Pancreas (tissue), 10 donors: ENCODE data around the gene MON2. TPM values are rescaled to one million over a fixed set of nuclear protein-coding genes. Genes with fewer than 3 reads are reported as not detected.

ENCODE experiments used
- ATAC-seq, 4 donors: fragments of 200-7000 bp; cut with Tn5 transposase; one replicate each; pipeline versions ENCODE4 v1.8.0 to v1.9.1; 2020; ENCODE audit warnings: mild to moderate bottlenecking in 4 of 4, moderate library complexity in 4 of 4
- DNase-seq, 6 donors: peaks; one replicate each; pipeline ENCODE4 v3.0.0-alpha.2; 2020
- FAIRE-seq: peaks from 2 replicates; lab custom pipeline; 2012; peaks lifted over from hg19 to GRCh38; lab: Jason Lieb, UNC
- H3K27ac ChIP-seq, 4 donors: fragments of 200-600 bp; sonication (generic); 1 replicate in 3 of 4; 2 replicates in 1 of 4; pipeline versions ENCODE4 v1.5.0 to v1.8.0; 2020
- H3K27me3 ChIP-seq, 4 donors: fragments of 200-600 bp; one replicate each; pipeline ENCODE4 v1.8.0; 2021
- H3K36me3 ChIP-seq, 3 donors: fragments of 200-600 bp; sonication (generic) in 1 of 3; one replicate each; pipeline versions ENCODE4 v1.5.0 to v1.8.0; 2020 to 2021
- H3K4me1 ChIP-seq, 3 donors: fragments of 200-600 bp; one replicate each; pipeline ENCODE4 v1.8.0; 2021
- H3K4me3 ChIP-seq, 4 donors: fragments of 200-600 bp; sonication (generic) in 2 of 4; one replicate each; pipeline versions ENCODE4 v1.5.0 to v1.8.0; 2020 to 2021
- H3K9me3 ChIP-seq, 4 donors: fragments of 200-600 bp; one replicate each; pipeline ENCODE4 v1.8.0; 2021
- CTCF ChIP-seq, 4 donors: fragments of 200-600 bp; sonication (generic) in 3 of 4; IDR thresholded peaks; one replicate each; pipeline versions ENCODE4 v1.5.0 to v1.8.0; 2021; ENCODE audit warnings: antibody characterized with exemption in 4 of 4
- WGBS, 2 donors: extraction: QIAGEN DNeasy Blood & Tissue Kit; methylation state at CpG; one replicate each; pipeline ENCODE4 v1.1.7; 2013; 5-methylcytosine and 5-hydroxymethylcytosine counted together
- intact Hi-C, 3 donors: fragments of 100-400 bp; cut with DNase I; formaldehyde crosslinking; loops; one replicate each; pipeline versions ENCODE4 v1.11.1 to v1.14.2; 2022
- polyA plus RNA-seq, 2 donors: library from polyadenylated mRNA; stranded (reverse); fragments of 200-250 nt; gene quantifications; one replicate each; pipeline ENCODE4 v1.2.3, GENCODE V29; 2013
- total RNA-seq, 6 donors: library from RNA; stranded (reverse); fragmentation: NEBNext Ultra II Directional in 4 of 6; extraction: Animal tissue kit (Norgen Biotek cat#: 25700) in 4 of 6; gene quantifications; one replicate each; pipeline versions ENCODE4 v1.2.1 to v1.2.4, GENCODE V29; 2021 to 2023
- donor health status: healthy with polysubstance abuse.
- donor health status: DM: no; HTN: no; CAD: no; lungs with moderate emphysema.
- donor health status: DM: no; HTN: no; CAD: no.
- donor health status: control.
- donor health status: control.
- donor health status: Bipolar disorder and iron deficiency.
- donor health status: DM: yes; HTN: yes; CAD: no.
- donor health status: DM: no; HTN: no; CAD: no.
- donor health status: DM: no; HTN: no; CAD: no.
- donor health status: DM: yes; HTN: yes; CAD: no.

The MON2 gene
- total and polyA plus RNA-seq, 8 donors: 14.6 to 46.8 (median 30.7) TPM

DNA sequence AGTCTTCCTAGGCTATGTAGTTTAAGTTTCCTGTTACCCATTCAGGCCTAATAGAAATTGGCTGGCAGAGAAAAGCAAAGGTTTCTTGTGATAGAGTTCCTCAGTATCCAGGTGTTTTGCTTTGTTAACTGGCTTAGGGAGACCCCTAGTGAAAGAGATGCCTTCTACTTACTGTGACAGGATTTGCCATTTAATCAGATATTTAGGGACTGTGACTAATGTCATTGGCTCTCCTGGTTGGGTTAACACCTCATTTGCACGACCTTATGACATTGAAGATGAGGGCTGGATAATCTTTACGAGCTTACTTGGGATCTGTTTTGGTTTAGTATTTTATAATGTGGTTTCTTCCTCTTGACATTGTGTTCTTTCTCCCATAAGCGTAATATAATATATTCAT is 5.8 kb downstream of the MON2 start:
- no peak for ATAC-seq
- intact Hi-C loops: no loop called here
- peaks cover 2 to 26% (median 4%) of the 10 kb centered on the region in 3 donors for H3K4me1 ChIP-seq

DNA sequence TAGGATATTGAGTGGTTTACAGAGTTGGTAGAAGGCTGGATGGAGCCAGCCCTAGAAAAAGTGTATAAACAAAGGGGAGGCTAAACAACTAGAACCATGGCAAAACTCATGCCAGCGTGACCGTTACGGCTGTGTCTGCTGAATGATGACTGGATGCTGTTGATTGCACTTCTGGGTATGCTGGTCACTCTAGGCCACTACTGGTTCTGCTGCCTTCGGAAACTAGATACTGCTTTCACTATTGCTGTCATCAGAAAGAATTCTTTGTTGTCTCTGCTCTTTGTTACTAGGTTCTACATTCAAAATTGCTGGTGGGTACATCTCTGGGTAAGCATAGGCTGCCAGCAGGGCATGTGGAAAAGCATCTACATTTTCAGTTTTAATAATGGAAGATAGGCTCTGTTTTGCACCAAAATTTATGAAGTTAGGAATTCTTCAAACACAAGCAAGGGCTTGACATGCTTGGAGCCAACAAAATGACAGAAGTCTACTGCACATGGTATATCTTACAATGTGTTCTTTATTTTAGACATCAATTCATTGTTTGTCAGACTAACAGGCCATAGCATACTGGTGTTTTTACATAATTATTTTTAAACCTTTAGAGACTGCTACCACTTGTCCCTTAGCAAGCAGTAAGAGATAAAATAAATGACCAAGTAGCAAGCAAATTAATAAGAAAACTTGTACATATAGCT is 15.4 kb downstream of the MON2 start:
- ATAC-seq (no peak), DNase-seq (no peak), FAIRE-seq (no peak)
- H3K4me1 ChIP-seq: peaks cover 0 to 7% (median 4%) of the 10 kb centered on the region in 3 donors
- H3K4me3 ChIP-seq: no peak overlapping the region
- intact Hi-C loops: no loop called here
- H3K27me3 ChIP-seq: no peaks in the 10 kb centered on the region
- peaks cover 0 to 4% (median 0%) of the 10 kb centered on the region in 3 donors for H3K36me3 ChIP-seq
- TF ChIP-seq CTCF (IDR thresholded peaks at IDR 0.05): no peak
- H3K27ac ChIP-seq: no peak overlapping the region
- 71 to 77% methylated on average over 4 of the region's 4 CpGs for WGBS, 2 donors
- no peaks in the 10 kb centered on the region for H3K9me3 ChIP-seq

More for the DNA sequence above, 5.8 kb downstream of the MON2 start:
- no peak overlapping the region for H3K27ac ChIP-seq
- H3K4me3 ChIP-seq: no peak overlapping the region
- no peaks in the 10 kb centered on the region for H3K36me3 ChIP-seq
- FAIRE-seq (no peak), DNase-seq (no peak)
- no peaks in the 10 kb centered on the region for H3K9me3 ChIP-seq
- 68 to 76% methylated on average over 3 of the region's 3 CpGs for WGBS, 2 donors
- TF ChIP-seq CTCF (IDR thresholded peaks at IDR 0.05): no peak
- H3K27me3 ChIP-seq: no peaks in the 10 kb centered on the region

DNA sequence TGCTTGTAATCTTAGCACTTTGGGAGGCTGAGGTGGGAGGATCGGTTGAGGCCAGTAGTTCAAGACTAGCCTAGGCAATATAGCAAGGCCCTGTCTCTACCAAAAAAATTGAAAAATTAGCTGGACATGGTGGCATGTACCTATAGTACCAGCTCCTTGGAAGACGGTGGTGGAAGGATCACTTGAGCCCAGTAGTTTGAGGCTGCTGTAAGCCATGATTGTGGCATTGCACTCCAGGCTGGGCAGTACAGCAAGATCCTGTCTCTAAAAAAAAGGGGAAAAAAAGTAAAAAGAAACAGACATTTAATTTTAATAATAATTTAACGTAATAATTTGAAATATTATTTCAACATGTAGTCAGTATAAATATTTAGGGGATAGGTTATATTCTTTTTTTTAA is 16.1 kb downstream of the MON2 start:
- H3K27ac ChIP-seq: no peak overlapping the region
- 97 to 99% methylated on average over 3 of the region's 3 CpGs for WGBS, 2 donors
- TF ChIP-seq CTCF (IDR thresholded peaks at IDR 0.05): no peak
- FAIRE-seq (no peak), ATAC-seq (no peak), DNase-seq (no peak)
- peaks cover 0 to 7% (median 4%) of the 10 kb centered on the region in 3 donors for H3K4me1 ChIP-seq
- H3K9me3 ChIP-seq: no peaks in the 10 kb centered on the region
- intact Hi-C loops: no loop called here
- H3K4me3 ChIP-seq: no peak overlapping the region
- no peaks in the 10 kb centered on the region for H3K27me3 ChIP-seq
- H3K36me3 ChIP-seq: peaks cover 0 to 4% (median 0%) of the 10 kb centered on the region in 3 donors

DNA sequence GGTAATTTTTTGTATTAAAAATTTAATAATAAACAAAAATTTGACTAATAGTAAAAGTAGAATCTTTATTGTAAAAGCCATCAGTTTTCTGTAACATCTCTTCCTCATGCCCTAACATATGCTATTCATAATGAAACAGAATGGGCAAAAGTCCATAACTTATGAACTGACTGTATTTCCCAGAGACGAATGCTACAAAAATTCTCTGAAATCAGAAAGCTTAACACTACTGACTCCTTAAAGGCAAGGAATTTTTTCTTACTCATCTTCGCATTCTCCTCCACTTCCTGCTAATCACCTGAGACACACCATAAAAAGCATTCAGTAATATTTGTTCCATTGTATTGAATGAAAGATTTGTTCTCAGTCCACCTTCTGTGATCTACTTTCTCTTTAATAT is 17.6 kb downstream of the MON2 start:
- intact Hi-C loops: no loop called here
- peaks cover 0 to 7% (median 4%) of the 10 kb centered on the region in 3 donors for H3K4me1 ChIP-seq
- ATAC-seq: no peak
- H3K27me3 ChIP-seq: no peaks in the 10 kb centered on the region
- TF ChIP-seq CTCF (IDR thresholded peaks at IDR 0.05): no peak
- peaks cover 0 to 4% (median 0%) of the 10 kb centered on the region in 3 donors for H3K36me3 ChIP-seq
- no peak for DNase-seq
- no peak for FAIRE-seq
- 79 to 81% methylated on average over 2 of the region's 2 CpGs for WGBS, 2 donors
- H3K9me3 ChIP-seq: no peaks in the 10 kb centered on the region
- no peak overlapping the region for H3K27ac ChIP-seq
- no peak overlapping the region for H3K4me3 ChIP-seq

DNA sequence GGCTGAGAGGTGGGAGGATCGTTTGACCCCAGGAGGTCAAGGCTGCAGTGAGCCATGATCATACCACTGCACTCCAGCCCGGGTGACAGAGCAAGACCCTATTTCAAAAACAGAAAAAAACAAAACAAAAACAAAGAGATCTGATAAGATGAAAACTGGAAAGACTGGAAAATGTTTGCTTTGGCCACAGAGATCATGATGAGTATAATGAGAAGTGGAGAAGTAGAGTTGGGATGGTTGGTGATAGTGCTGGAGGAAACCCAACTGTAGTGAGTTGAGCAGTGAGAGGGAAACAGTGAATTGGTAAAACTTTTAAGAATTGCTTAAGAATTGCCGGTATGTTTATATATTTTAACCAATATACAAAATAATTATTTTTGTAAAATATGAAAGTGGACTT is 39.2 kb downstream of the MON2 start:
- DNase-seq (no peak), ATAC-seq (no peak), FAIRE-seq (no peak)
- 88 to 89% methylated on average over 3 of the region's 3 CpGs for WGBS, 2 donors
- H3K36me3 ChIP-seq: peaks cover 0 to 18% (median 0%) of the 10 kb centered on the region in 3 donors
- TF ChIP-seq CTCF (IDR thresholded peaks at IDR 0.05): no peak
- no peak overlapping the region for H3K4me3 ChIP-seq
- intact Hi-C loops: no loop called here
- peaks cover 0 to 7% (median 0%) of the 10 kb centered on the region in 3 donors for H3K4me1 ChIP-seq
- no peaks in the 10 kb centered on the region for H3K9me3 ChIP-seq
- no peaks in the 10 kb centered on the region for H3K27me3 ChIP-seq
- H3K27ac ChIP-seq: no peak overlapping the region
